Ovary (tissue), 3 donors: Measurements from ENCODE around the gene SUCO.

Source experiments
- POLR2A ChIP-seq: fragments of 450-650 bp; IDR thresholded peaks from one replicate; pipeline ENCODE4 v1.6.1; 2017; ENCODE audit warnings: antibody characterized with exemption, mild to moderate bottlenecking, moderate library complexity
- TF ChIP-seq, protein P1 (sequence below), 3 donors: fragments of 450-650 bp in 2 of 3; fragments of 200-600 bp in 1 of 3; IDR thresholded peaks; one replicate each; pipeline versions ENCODE4 v1.5.1 to v1.8.0; 2016 to 2022; ENCODE audit warnings: antibody characterized with exemption in 3 of 3, mild to moderate bottlenecking in 1 of 3
- donor health status: DM: no; HTN: no; CAD: no.

DNA sequence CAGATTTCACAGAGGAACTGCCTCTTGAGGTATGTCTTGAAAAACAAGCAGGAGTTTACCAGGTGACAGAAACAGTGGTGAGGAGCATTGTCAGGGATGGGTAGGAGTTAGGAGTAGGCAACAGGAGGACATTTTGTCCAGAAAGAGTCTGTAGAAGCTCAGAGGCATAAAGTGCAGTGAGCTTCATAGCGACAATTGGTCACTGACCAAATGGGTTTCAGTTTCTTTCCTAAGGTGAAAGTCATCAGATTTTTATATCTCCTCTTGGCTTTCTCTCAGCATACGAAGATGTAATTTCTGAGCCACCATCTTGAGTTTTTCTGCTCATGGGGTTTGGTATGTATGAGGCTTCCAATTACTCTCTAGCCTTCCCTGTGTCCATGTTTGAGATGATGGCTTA is 96.7 kb downstream of the SUCO start:
- TF ChIP-seq, protein P1, sequence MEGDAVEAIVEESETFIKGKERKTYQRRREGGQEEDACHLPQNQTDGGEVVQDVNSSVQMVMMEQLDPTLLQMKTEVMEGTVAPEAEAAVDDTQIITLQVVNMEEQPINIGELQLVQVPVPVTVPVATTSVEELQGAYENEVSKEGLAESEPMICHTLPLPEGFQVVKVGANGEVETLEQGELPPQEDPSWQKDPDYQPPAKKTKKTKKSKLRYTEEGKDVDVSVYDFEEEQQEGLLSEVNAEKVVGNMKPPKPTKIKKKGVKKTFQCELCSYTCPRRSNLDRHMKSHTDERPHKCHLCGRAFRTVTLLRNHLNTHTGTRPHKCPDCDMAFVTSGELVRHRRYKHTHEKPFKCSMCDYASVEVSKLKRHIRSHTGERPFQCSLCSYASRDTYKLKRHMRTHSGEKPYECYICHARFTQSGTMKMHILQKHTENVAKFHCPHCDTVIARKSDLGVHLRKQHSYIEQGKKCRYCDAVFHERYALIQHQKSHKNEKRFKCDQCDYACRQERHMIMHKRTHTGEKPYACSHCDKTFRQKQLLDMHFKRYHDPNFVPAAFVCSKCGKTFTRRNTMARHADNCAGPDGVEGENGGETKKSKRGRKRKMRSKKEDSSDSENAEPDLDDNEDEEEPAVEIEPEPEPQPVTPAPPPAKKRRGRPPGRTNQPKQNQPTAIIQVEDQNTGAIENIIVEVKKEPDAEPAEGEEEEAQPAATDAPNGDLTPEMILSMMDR (IDR thresholded peaks at IDR 0.05), result no peak
- TF ChIP-seq POLR2A, result no peak
